Activated effector memory CD4-positive, alpha-beta T cell treated with Interleukin-2 at 50 U/mL for 16 hours (primary cell): Measurements from ENCODE around the gene CST6.

Experiments used
- DNase-seq: peaks from one replicate; pipeline ENCODE4 v3.0.0-alpha.2; 2020

Gene CST6

GRCh38 chr11:66048547-66049323, 36.9 kb downstream of the CST6 start, which contains the start of gene GAL3ST3:
TSS of gene GAL3ST3 (minus strand) at chr11:66049161. CDS start at chr11:66045415, 3,746 bp downstream.
- no peak for DNase-seq

GRCh38 chr11:66050581-66051231, 38.9 kb downstream of the CST6 start:
- no peak for DNase-seq

- no peak for DNase-seq
These were observed 39.6 kb downstream of the CST6 start for GRCh38 chr11:66051371-66051765.

- peak; percentile 96 for DNase-seq
These were observed 40.2 kb downstream of the CST6 start, which contains the start of gene SF3B2 for GRCh38 chr11:66051766-66052663. TSS of gene SF3B2 (plus strand) at chr11:66052364. CDS start at chr11:66052385, 21 bp downstream.

GRCh38 chr11:66052664-66052982, 40.8 kb downstream of the CST6 start:
- no peak for DNase-seq

- no peak for DNase-seq
These were observed 43.2 kb downstream of the CST6 start for GRCh38 chr11:66055021-66055420.

- DNase-seq: no peak
These were observed 44.7 kb downstream of the CST6 start for GRCh38 chr11:66056501-66056900.

- no peak for DNase-seq
These were observed 48.3 kb downstream of the CST6 start for GRCh38 chr11:66059966-66060680.

GRCh38 chr11:66061268-66061667, 49.5 kb downstream of the CST6 start:
- DNase-seq: no peak

GRCh38 chr11:66062408-66062807, 50.6 kb downstream of the CST6 start:
- DNase-seq: no peak
